Breast epithelium (tissue), 3 donors: ENCODE results near the gene CDC14A.

ENCODE experiments used
- CTCF ChIP-seq, 3 donors: fragments of 450-650 bp; IDR thresholded peaks; one replicate each; pipeline ENCODE4 v1.5.1; 2016 to 2017; ENCODE audit warnings: antibody characterized with exemption in 3 of 3, mild to moderate bottlenecking in 3 of 3, moderate library complexity in 3 of 3
- POLR2A ChIP-seq: fragments of 450-650 bp; IDR thresholded peaks from one replicate; pipeline ENCODE4 v1.6.1; 2016; ENCODE audit warnings: antibody characterized with exemption, mild to moderate bottlenecking, moderate library complexity

DNA sequence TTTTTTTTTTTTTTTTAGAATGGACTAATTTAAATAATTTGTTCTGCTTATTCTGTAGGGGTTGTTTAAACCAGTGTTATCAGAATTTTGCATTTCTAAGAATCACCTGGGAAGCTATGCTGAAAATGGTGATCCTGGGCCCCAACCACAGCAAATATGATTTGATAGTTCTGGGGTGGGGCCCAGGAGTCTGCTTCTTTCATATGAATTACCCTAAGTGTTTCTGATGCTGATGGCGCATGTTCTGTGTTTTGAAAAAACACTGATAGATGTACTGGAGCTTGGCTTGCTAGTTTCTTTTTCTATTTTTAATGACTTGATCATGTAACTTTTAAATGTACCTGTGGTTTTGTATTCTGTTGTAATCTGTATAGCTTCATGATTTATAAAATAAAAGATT lies 89.3 kb downstream of the CDC14A start:
- TF ChIP-seq CTCF (IDR thresholded peaks at IDR 0.05), result no peak
- TF ChIP-seq POLR2A, result no peak
